PC-9 (cell line): ENCODE data around the gene ZNF892.

Experiments used
- EZH2 ChIP-seq: fragments of 200-600 bp; sonication (generic); IDR thresholded peaks from 2 replicates; pipeline ENCODE4 v1.8.0; 2017; ENCODE audit warnings: antibody characterized with exemption, low read depth
- TF ChIP-seq, protein P1 (sequence below): fragments of 200-600 bp; sonication (generic); conservative IDR thresholded peaks from 2 replicates; pipeline ENCODE4 v1.6.1; 2017; ENCODE audit warnings: mixed run types, antibody characterized with exemption, mild to moderate bottlenecking, moderate library complexity

DNA sequence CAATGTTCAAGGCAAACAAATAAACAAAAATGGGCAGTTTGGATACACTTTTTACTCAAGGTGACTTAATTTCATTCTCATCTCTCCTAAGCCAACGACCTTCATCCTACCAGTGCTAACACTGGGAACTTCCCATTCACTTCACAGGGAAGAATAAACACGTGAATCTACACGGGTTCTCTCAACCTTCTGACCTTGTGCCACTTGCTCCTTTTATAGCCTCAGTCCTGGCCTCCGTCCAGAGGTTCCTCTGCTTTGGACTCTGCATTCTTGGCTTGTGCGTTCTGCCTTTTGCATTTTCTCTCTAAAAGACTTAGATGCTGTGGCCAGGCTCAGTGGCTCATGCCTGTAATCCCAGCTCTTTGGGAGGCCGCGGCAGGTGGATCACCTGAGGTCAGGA lies 27.9 kb upstream of the ZNF892 start:
- TF ChIP-seq, protein P1, sequence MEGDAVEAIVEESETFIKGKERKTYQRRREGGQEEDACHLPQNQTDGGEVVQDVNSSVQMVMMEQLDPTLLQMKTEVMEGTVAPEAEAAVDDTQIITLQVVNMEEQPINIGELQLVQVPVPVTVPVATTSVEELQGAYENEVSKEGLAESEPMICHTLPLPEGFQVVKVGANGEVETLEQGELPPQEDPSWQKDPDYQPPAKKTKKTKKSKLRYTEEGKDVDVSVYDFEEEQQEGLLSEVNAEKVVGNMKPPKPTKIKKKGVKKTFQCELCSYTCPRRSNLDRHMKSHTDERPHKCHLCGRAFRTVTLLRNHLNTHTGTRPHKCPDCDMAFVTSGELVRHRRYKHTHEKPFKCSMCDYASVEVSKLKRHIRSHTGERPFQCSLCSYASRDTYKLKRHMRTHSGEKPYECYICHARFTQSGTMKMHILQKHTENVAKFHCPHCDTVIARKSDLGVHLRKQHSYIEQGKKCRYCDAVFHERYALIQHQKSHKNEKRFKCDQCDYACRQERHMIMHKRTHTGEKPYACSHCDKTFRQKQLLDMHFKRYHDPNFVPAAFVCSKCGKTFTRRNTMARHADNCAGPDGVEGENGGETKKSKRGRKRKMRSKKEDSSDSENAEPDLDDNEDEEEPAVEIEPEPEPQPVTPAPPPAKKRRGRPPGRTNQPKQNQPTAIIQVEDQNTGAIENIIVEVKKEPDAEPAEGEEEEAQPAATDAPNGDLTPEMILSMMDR = no peak
- TF ChIP-seq EZH2 = no peak
